WI38 (cell line): Measurements from ENCODE around the gene ZNG1A.
A peak's percentile ranks its signal among the peaks of the same experiment; 100 is the strongest.
"Not testable (repeated sequence)": the region's sequence is repeated elsewhere in the genome, so short reads cannot be mapped to it uniquely, and the experiment has no call there.

Source experiments
- H3K4me3 ChIP-seq: 2 replicates; pipeline ENCODE4 v1.5.1; 2011; ENCODE audit warnings: low read depth, mild to moderate bottlenecking, control low read depth, low read length
- CTCF ChIP-seq: IDR thresholded peaks from 2 replicates; pipeline ENCODE4 v1.5.1; 2012; ENCODE audit warnings: low read depth, mild to moderate bottlenecking, control low read depth, low read length

The ZNG1A gene

GRCh38 chr9:178970-179383 lies at the start of gene ZNG1A:
ZNG1A (minus strand) TSS chr9:179056; CDS start chr9:178969, 87 bp downstream.
- peak within 1 kb of the TSS; percentile 45 for H3K4me3 ChIP-seq

GRCh38 chr9:227860-228259 lies 49.0 kb upstream of the ZNG1A start:
- no peak for TF ChIP-seq CTCF
- H3K4me3 ChIP-seq: no peak overlapping the region

- no peak for TF ChIP-seq CTCF
- no peak overlapping the region for H3K4me3 ChIP-seq
These were observed 46.0 kb upstream of the ZNG1A start for GRCh38 chr9:224582-225520.

- no peak for TF ChIP-seq CTCF
- no peak overlapping the region for H3K4me3 ChIP-seq
These were observed 45.2 kb upstream of the ZNG1A start for GRCh38 chr9:224026-224425.

- no peak for TF ChIP-seq CTCF
- H3K4me3 ChIP-seq: no peak overlapping the region
These were observed 44.3 kb upstream of the ZNG1A start for GRCh38 chr9:223152-223551.

- no peak for TF ChIP-seq CTCF
- no peak overlapping the region for H3K4me3 ChIP-seq
These were observed 43.3 kb upstream of the ZNG1A start for GRCh38 chr9:221989-222776.

GRCh38 chr9:219670-220365 lies 41.0 kb upstream of the ZNG1A start:
- no peak for TF ChIP-seq CTCF
- H3K4me3 ChIP-seq: no peak overlapping the region

- not testable (repeated sequence) for H3K4me3 ChIP-seq
These were observed 40.2 kb upstream of the ZNG1A start for GRCh38 chr9:219036-219435.
